MCF 10A (cell line): ENCODE results near the gene SUPT6H. TPM values are rescaled to one million over a fixed set of nuclear protein-coding genes. Genes with fewer than 3 reads are reported as not detected.

Experiments used
- BruUV-seq: library from RNA; stranded (reverse); fragments of 400-500 nt; replicated peaks from 2 replicates; lab custom pipeline; 2021; lab: Mats Ljungman, UMichigan
- CTCF ChIA-PET: fragments of 300-600 bp; sonication (Branson Sonifier 250); formaldehyde crosslinking; extraction: SDS; loops from one replicate; lab custom pipeline; 2021; ENCODE audit warnings: antibody characterized with exemption, inconsistent platforms; lab: Yijun Ruan, JAX
- POLR2A ChIA-PET: fragments of 300-600, 350-650 bp; sonication (Branson Sonifier 250); formaldehyde crosslinking; extraction: SDS; loops from one replicate; lab custom pipeline; 2020; ENCODE audit warnings: antibody characterized with exemption, inconsistent platforms; lab: Yijun Ruan, JAX
- DNase-seq: peaks from one replicate; pipeline ENCODE4 v3.0.0-alpha.2; 2018; ENCODE audit not compliant: unreplicated experiment
- H3K27ac Mint-ChIP-seq: one replicate; pipeline ENCODE4 v1.8.0; 2022; ENCODE audit warnings: mild to moderate bottlenecking, low read depth, mixed read lengths; ENCODE audit not compliant: unreplicated experiment
- H3K27me3 Mint-ChIP-seq: one replicate; pipeline ENCODE4 v1.8.0; 2022; ENCODE audit warnings: mixed read lengths; ENCODE audit not compliant: insufficient read depth, unreplicated experiment
- H3K36me3 Mint-ChIP-seq: one replicate; pipeline ENCODE4 v1.8.0; 2022; ENCODE audit warnings: mild to moderate bottlenecking, moderate library complexity, mixed read lengths; ENCODE audit not compliant: insufficient read depth, unreplicated experiment
- H3K4me1 Mint-ChIP-seq: one replicate; pipeline ENCODE4 v1.8.0; 2022; ENCODE audit warnings: mixed read lengths; ENCODE audit not compliant: insufficient read depth, unreplicated experiment
- H3K4me3 Mint-ChIP-seq: one replicate; pipeline ENCODE4 v1.8.0; 2022; ENCODE audit warnings: mild to moderate bottlenecking, moderate library complexity, mixed read lengths; ENCODE audit not compliant: unreplicated experiment
- H3K9me3 Mint-ChIP-seq: one replicate; pipeline ENCODE4 v1.8.0; 2022; ENCODE audit warnings: mixed read lengths; ENCODE audit not compliant: unreplicated experiment
- CTCF ChIP-seq: fragments of 200-600 bp; IDR thresholded peaks from one replicate; pipeline ENCODE4 v1.8.0; 2022; ENCODE audit warnings: antibody characterized with exemption, mild to moderate bottlenecking; ENCODE audit not compliant: unreplicated experiment
- intact Hi-C: fragments of 100-400 bp; cut with micrococcal nuclease; formaldehyde crosslinking; loops from 2 replicates; pipeline ENCODE4 v1.14.1; 2022
- total RNA-seq: library from RNA; stranded (reverse); gene quantifications from 2 replicates; pipeline ENCODE4 v1.2.3, GENCODE V29; 2022

Gene SUPT6H
- total RNA-seq, 1 experiment from 2014 or later = 81.7 TPM

GRCh38 chr17:28749516-28750177 lies 87.6 kb downstream of the SUPT6H start:
- POLR2A ChIA-PET = interaction anchor here (0.8 to 17.3 kb wide), 9 partner anchors 19 to 202 kb away, joined by 3 to 1135 read pairs (median 5); partner anchors contain the start of genes FAM222B, FLOT2, NEK8 and PHF12
- no TSS peak for BruUV-seq
- intact Hi-C loops = loop anchor here (1.0 kb wide), 1 partner anchor 22 kb away; no protein-coding TSS in a partner anchor

GRCh38 chr17:28750178-28751047 lies 88.4 kb downstream of the SUPT6H start:
- Mint-ChIP-seq H3K4me3 (no peak overlapping the region), H3K9me3 (no peaks in the 10 kb centered on the region), H3K4me1 (peaks cover 13% of the 10 kb centered on the region), H3K27ac (no peak overlapping the region), H3K27me3 (no peaks in the 10 kb centered on the region), H3K36me3 (peaks cover 86% of the 10 kb centered on the region)
- POLR2A ChIA-PET = interaction anchor here (0.6 to 17.3 kb wide), 14 partner anchors 11 to 201 kb away, joined by 3 to 1135 read pairs (median 4); partner anchors contain the start of genes FAM222B, NEK8, PHF12 and RPL23A
- TF ChIP-seq CTCF = peak; percentile 99
- DNase-seq = peak; percentile 94
- intact Hi-C loops = loop anchor here (1.0 kb wide), 1 partner anchor 23 kb away; no protein-coding TSS in a partner anchor
- CTCF ChIA-PET = interaction anchor here (0.5 to 15.1 kb wide), 22 partner anchors 10 to 327 kb away, joined by 3 to 365 read pairs (median 4); partner anchors contain the start of genes NEK8, RPL23A and TLCD1
- BruUV-seq = TSS peak; percentile 26

More at GRCh38 chr17:28749516-28750177, 87.6 kb downstream of the SUPT6H start:
- H3K4me3 Mint-ChIP-seq = no peak overlapping the region
- H3K9me3 Mint-ChIP-seq = no peaks in the 10 kb centered on the region
- H3K4me1 Mint-ChIP-seq = peaks cover 13% of the 10 kb centered on the region
- H3K27ac Mint-ChIP-seq = no peak overlapping the region
- CTCF ChIA-PET = interaction anchor here (0.6 to 15.1 kb wide), 12 partner anchors 9 to 174 kb away, joined by 3 to 365 read pairs (median 4); partner anchors contain the start of genes NEK8, RPL23A and TLCD1
- peaks cover 88% of the 10 kb centered on the region for H3K36me3 Mint-ChIP-seq
- no peak for TF ChIP-seq CTCF
- H3K27me3 Mint-ChIP-seq = no peaks in the 10 kb centered on the region
- no peak for DNase-seq

- BruUV-seq = no TSS peak
- H3K4me3 Mint-ChIP-seq = no peak overlapping the region
- H3K27me3 Mint-ChIP-seq = no peaks in the 10 kb centered on the region
- H3K9me3 Mint-ChIP-seq = no peaks in the 10 kb centered on the region
- no peak for TF ChIP-seq CTCF
- peaks cover 80% of the 10 kb centered on the region for H3K36me3 Mint-ChIP-seq
- intact Hi-C loops = no loop called here
- no peak overlapping the region for H3K27ac Mint-ChIP-seq
- ChIA-PET POLR2A (interaction anchor here (0.6 to 17.3 kb wide), 13 partner anchors 9 to 198 kb away, joined by 3 to 1135 read pairs (median 6); partner anchors contain the start of genes NEK8, RPL23A, TLCD1 and TRAF4), CTCF (interaction anchor here (0.5 to 15.1 kb wide), 18 partner anchors 11 to 326 kb away, joined by 3 to 365 read pairs (median 3); partner anchors contain the start of genes NEK8, PHF12 and TLCD1)
- peaks cover 16% of the 10 kb centered on the region for H3K4me1 Mint-ChIP-seq
- no peak for DNase-seq
These were observed 89.8 kb downstream of the SUPT6H start for GRCh38 chr17:28751600-28752366.

Other genes with a start within 250 kb of the SUPT6H start
- gene SLC13A2, start 188.6 kb upstream of the SUPT6H start, total RNA-seq = not detected in 2 replicates
- gene FOXN1, start 155.9 kb upstream of the SUPT6H start, total RNA-seq = not detected in 2 replicates
- 12.5 and 13.7 TPM in 2 replicates for gene UNC119, start 109.6 kb upstream of the SUPT6H start, total RNA-seq
- gene PIGS, start 90.7 kb upstream of the SUPT6H start, total RNA-seq = 50.5 and 56.1 TPM in 2 replicates
- 2.4 and 6.0 TPM in 2 replicates for gene ALDOC, start 85.3 kb upstream of the SUPT6H start, total RNA-seq
- 31.5 and 38.1 TPM in 2 replicates for gene SPAG5, start 63.2 kb upstream of the SUPT6H start, total RNA-seq
- gene RSKR, start 48.0 kb upstream of the SUPT6H start, total RNA-seq = 19.9 and 24.1 TPM in 2 replicates
- 119 and 126 TPM in 2 replicates for gene BLTP2, start 17.0 kb upstream of the SUPT6H start, total RNA-seq
- gene SDF2, start 299 bp upstream of the SUPT6H start, total RNA-seq = 31.4 and 31.8 TPM in 2 replicates
- gene PROCA1, start 49.7 kb downstream of the SUPT6H start, total RNA-seq = 0.86 and 1.1 TPM in 2 replicates
- gene RAB34, start 55.7 kb downstream of the SUPT6H start, total RNA-seq = 90.0 and 105 TPM in 2 replicates
- gene RPL23A, start 57.8 kb downstream of the SUPT6H start, total RNA-seq = 1,941 and 2,110 TPM in 2 replicates
- 13.4 and 18.7 TPM in 2 replicates for gene TLCD1, start 64.0 kb downstream of the SUPT6H start, total RNA-seq
- 4.5 and 8.6 TPM in 2 replicates for gene NEK8, start 66.6 kb downstream of the SUPT6H start, total RNA-seq
- gene TRAF4, start 81.8 kb downstream of the SUPT6H start, total RNA-seq = 106 and 126 TPM in 2 replicates
- gene FAM222B, start 180.6 kb downstream of the SUPT6H start, total RNA-seq = 18.5 and 22.2 TPM in 2 replicates
- gene ERAL1, start 192.8 kb downstream of the SUPT6H start, total RNA-seq = 51.6 and 53.7 TPM in 2 replicates
- 98.5 and 126 TPM in 2 replicates for gene FLOT2, start 235.5 kb downstream of the SUPT6H start, total RNA-seq
- gene DHRS13, start 240.9 kb downstream of the SUPT6H start, total RNA-seq = 9.1 and 9.5 TPM in 2 replicates